ENCODE measurements around the gene DYDC2.

DNA sequence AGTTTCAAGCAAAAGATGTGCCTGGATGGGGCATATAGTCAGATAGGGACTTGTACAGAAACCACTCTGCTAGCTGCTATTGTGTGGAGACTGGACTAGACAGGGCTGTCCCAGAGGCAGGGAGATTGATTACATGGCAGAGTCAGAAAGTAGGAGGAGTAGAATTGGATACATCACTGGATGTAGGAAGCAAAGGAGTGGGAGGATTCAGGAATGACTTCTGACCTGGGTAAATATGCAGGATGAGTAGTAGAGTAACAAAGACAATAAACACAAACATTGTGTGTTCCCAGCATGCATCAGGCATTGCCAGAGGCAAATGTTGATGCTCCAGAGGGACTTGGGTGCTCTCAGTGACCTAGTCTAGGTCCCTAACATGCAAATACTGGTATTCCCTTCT is 36.2 kb upstream of the DYDC2 start:
- TF ChIP-seq, protein P1, sequence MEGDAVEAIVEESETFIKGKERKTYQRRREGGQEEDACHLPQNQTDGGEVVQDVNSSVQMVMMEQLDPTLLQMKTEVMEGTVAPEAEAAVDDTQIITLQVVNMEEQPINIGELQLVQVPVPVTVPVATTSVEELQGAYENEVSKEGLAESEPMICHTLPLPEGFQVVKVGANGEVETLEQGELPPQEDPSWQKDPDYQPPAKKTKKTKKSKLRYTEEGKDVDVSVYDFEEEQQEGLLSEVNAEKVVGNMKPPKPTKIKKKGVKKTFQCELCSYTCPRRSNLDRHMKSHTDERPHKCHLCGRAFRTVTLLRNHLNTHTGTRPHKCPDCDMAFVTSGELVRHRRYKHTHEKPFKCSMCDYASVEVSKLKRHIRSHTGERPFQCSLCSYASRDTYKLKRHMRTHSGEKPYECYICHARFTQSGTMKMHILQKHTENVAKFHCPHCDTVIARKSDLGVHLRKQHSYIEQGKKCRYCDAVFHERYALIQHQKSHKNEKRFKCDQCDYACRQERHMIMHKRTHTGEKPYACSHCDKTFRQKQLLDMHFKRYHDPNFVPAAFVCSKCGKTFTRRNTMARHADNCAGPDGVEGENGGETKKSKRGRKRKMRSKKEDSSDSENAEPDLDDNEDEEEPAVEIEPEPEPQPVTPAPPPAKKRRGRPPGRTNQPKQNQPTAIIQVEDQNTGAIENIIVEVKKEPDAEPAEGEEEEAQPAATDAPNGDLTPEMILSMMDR (IDR thresholded peaks at IDR 0.05) = no peak
- no peak for TF ChIP-seq EP300 (IDR thresholded peaks at IDR 0.05)
- TF ChIP-seq JUNB (IDR thresholded peaks at IDR 0.05) = no peak

Measured in A549 (cell line).